HG03159 (cell line): ENCODE data around the gene GPR89A.
"Not testable (repeated sequence)": the region's sequence is repeated elsewhere in the genome, so short reads cannot be mapped to it uniquely, and the experiment has no call there.

ENCODE experiments used
- ATAC-seq: cut with Tn5 transposase; IDR thresholded peaks from one replicate; pipeline ENCODE4 v1.9.1; 2021; ENCODE audit warnings: mild to moderate bottlenecking, moderate library complexity; ENCODE audit not compliant: unreplicated experiment

The GPR89A gene

DNA sequence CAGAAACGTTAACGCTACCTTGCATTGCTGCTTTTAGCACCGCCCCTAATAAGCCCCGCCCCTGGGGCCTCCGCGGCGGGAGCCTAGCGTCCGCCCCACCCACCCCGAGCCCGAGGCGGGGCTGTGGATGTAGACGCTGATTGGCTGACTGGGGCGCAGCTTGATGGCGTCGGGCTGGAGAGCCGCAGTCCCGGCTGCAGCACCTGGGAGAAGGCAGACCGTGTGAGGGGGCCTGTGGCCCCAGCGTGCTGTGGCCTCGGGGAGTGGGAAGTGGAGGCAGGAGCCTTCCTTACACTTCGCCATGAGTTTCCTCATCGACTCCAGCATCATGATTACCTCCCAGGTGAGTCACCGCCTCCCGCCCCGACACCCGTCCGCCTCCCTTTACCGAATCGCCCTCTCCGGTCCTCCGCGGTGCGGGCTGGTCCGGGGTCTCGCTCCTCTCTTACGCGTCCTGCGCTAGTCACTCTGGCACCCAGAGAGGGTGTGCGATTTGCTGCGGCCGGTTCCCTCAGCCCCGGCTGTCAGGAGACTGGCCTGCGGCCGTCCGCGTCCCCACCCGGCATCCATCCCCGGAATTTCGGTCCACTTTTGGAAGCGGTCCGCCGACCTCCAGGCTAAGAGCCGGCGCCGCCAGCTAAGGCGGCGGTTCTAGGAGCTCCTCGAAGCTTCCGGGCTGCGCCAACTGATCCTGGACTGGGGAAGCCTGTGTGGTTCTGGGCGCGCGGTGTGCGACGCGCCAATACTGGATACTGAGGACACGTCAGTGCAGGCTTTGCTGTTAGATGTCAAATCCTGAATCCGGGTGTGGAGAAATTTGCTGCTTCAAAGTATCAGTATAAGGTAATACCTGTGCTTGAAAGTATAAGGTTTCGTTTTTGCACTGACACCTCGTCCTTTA is at the start of gene GPR89A:
Gene GPR89A (plus strand): TSS at position 156 of the 901 bp plus-strand sequence. CDS start 146 bp downstream, at position 302.
- peak; percentile 93 for ATAC-seq

DNA sequence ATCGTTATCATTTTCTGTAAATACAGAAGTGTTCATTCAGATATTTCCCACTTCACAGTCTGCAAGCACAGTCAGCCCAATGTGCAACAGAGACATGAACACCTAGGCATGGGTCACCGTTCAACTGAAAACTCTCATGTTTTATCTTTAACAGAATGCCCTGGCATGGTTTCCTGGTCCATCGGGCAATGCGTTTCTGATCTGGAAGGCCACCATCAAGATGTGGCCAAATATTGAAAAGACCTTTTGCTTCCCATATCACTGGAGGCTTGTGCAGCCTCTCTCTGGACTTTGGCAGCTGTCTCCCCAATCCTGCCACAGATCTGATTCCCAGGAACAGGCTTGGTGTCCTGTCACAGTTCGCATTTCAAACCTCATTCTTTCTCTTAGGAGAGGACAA is 21.0 kb upstream of the GPR89A start:
- not testable (repeated sequence) for ATAC-seq

GRCh38 chr1:145590806-145591205 is 17.0 kb upstream of the GPR89A start:
- not testable (repeated sequence) for ATAC-seq

- not testable (repeated sequence) for ATAC-seq
These were observed 15.4 kb upstream of the GPR89A start for GRCh38 chr1:145592347-145592746.

DNA sequence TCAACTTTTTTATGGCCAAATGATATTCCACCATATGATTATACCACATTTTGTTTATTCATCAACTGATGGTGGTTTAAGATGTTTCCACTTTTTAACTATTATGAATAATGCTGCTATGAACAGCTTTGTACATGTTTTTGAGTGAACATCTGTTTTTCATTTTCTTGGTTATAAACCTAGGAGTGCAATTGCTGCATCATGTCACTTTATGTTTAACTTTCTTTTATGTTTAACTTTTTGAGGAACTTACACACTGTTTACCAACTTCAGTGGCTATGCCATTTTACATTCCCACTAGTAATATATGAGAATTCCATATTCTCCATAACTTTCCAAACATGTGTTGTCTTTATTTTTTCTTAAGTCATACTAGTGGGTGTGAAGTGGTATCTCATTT is 12.4 kb upstream of the GPR89A start:
- ATAC-seq, result not testable (repeated sequence)

- not testable (repeated sequence) for ATAC-seq
These were observed 11.6 kb upstream of the GPR89A start for GRCh38 chr1:145596236-145596635.

- ATAC-seq, result not testable (repeated sequence)
These were observed 8.4 kb upstream of the GPR89A start for GRCh38 chr1:145599426-145599825.

- no peak for ATAC-seq
These were observed 6.2 kb upstream of the GPR89A start for GRCh38 chr1:145601593-145601992.

- not testable (repeated sequence) for ATAC-seq
These were observed 948 bp upstream of the GPR89A start for GRCh38 chr1:145606840-145607239.

- ATAC-seq, result peak; percentile 3
These were observed 499 bp upstream of the GPR89A start for GRCh38 chr1:145607289-145607688.

DNA sequence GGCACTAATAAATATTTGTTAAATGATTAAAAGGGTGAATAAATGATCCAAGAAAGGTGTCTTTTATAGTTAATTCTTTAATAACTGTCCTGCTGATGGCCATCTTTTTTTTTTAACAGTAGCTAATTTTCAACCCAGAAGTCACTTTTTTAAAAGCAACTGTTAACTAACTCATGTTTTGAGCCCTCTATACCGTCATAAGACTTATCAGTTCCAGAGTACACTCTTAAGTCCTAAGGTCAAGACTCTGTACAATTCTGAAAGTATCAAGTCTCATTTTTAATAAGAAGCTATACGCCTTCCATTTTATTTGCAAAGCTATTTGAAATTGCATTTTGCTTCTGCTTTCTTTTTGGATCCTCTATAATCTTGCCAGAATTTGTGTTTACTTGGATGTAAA is 3.0 kb downstream of the GPR89A start:
- not testable (repeated sequence) for ATAC-seq

- ATAC-seq, result not testable (repeated sequence)
These were observed 12.3 kb downstream of the GPR89A start for GRCh38 chr1:145620073-145620472.

- ATAC-seq, result not testable (repeated sequence)
These were observed 14.4 kb downstream of the GPR89A start for GRCh38 chr1:145622177-145622576.

DNA sequence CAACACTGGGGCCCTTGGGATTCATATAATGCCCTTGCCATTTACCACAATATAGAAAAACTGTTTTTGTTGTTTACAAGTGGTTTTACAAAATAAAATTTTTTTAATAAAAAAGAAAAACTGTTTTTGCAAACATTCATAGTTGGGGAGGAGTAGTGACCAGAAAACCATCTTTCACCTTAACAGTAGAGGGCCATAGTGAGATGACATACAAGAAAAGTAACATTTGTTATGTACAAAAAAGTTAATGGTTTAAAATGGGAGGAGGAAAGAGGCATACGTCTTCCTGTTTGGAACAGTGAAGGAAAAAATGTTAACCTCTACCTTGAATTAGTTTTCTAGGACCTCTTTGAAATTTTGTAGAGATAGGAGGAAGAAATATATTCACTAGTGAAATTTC is 28.4 kb downstream of the GPR89A start:
- not testable (repeated sequence) for ATAC-seq

- not testable (repeated sequence) for ATAC-seq
These were observed 34.1 kb downstream of the GPR89A start for GRCh38 chr1:145641886-145642285.

DNA sequence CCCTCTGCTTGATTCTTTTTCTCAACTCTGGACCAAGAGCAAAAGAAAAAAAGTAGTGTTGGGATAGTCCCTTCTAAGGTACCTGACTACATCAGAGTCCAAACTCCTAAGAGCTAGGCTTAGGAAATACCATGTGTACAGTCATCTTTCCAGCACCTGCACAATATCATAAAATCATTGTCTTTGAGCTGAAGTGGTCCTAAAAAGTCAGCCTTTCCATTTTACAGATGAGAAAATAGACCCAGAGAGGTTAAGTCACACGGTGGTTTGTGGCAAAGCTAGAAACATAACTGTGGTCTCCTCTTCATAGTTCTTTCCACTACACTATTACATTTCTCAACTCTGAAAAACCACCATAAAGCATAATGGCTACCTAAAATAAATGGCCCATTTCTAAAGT is 36.2 kb downstream of the GPR89A start:
- ATAC-seq, result not testable (repeated sequence)

- not testable (repeated sequence) for ATAC-seq
These were observed 48.6 kb downstream of the GPR89A start for GRCh38 chr1:145656245-145656943.

- not testable (repeated sequence) for ATAC-seq
These were observed 54.7 kb downstream of the GPR89A start for GRCh38 chr1:145662502-145662901.

GRCh38 chr1:145665015-145665414 is 57.2 kb downstream of the GPR89A start:
- ATAC-seq, result not testable (repeated sequence)

- ATAC-seq, result not testable (repeated sequence)
These were observed 63.4 kb downstream of the GPR89A start for GRCh38 chr1:145670995-145671745.

GRCh38 chr1:145673217-145673616 is 65.4 kb downstream of the GPR89A start:
- not testable (repeated sequence) for ATAC-seq
